ENCODE data around the gene GAN. TPM values are rescaled to one million over a fixed set of nuclear protein-coding genes. Genes with fewer than 3 reads are reported as not detected.

GAN gene
- total and polyA plus RNA-seq, 9 of the 15 experiments (the other 6 are each of a cell fraction or from before 2014, with no cell fraction given): 0.83 to 15.1 (median 5.2) TPM

- Histone ChIP-seq H3K4me1 (replicated peaks in 1 of 2; ENCODE audit: control insufficient read depth in 2 of 2, insufficient read depth in 2 of 2, low read length in 2 of 2) (no peaks in the 10 kb centered on the region), H3K79me2 (ENCODE audit: control insufficient read depth, insufficient read depth, low read length) (no peaks in the 10 kb centered on the region), H4K20me1 (replicated peaks; ENCODE audit: control insufficient read depth, insufficient read depth, low read length) (0 out of 2 replicates have a peak, but pooled peaks cover 3% of the 10 kb centered on the region), H3K27ac (ENCODE audit: extremely low read depth, low read depth, low read length) (no peak overlapping the region), H3K4me3 (no peak overlapping the region), H3K36me3 (ENCODE audit: control insufficient read depth, insufficient read depth, low read length) (peaks cover 74% of the 10 kb centered on the region), H3K9me3 (replicated peaks; ENCODE audit: control insufficient read depth, insufficient read depth, low read depth, low read length) (no peaks in the 10 kb centered on the region), H3K4me2 (ENCODE audit: insufficient read depth, low read length) (no peak overlapping the region), H2AFZ (ENCODE audit: low read depth, low read length) (no peak overlapping the region), H3K27me3 (ENCODE audit: control insufficient read depth in 2 of 2, insufficient read depth in 2 of 2, low read length in 2 of 2) (no peaks in the 10 kb centered on the region), H3K9me1 (ENCODE audit: control insufficient read depth, insufficient read depth, low read length) (no peaks in the 10 kb centered on the region), H3K9ac (ENCODE audit: insufficient read depth in 1 of 2, low read depth in 2 of 2, low read length in 2 of 2) (no peak overlapping the region)
- WGBS (ENCODE audit: insufficient coverage, low coverage, missing lambda C conversion rate): 56% methylated on average over 3 of the region's 3 CpGs
- peak; percentile 26 for TF ChIP-seq RBM25 (IDR thresholded peaks at IDR 0.05; ENCODE audit: low read depth, low read length, severe bottlenecking)
- TF ChIP-seq PYGO2 (tag; IDR thresholded peaks at IDR 0.05): no peak
- DNase-seq (ENCODE audit: extremely low read depth in 1 of 4, low spot score in 3 of 4) (no peak), ATAC-seq (no peak), FAIRE-seq (no peak)
- ChIA-PET CTCF (ENCODE audit: low intra/inter-chr PET ratio) (interaction anchor here (0.7 to 3.4 kb wide), 8 partner anchors 18 to 520 kb away, joined by 3 to 31 read pairs (median 6); no protein-coding TSS in a partner anchor), POLR2A (interaction anchor here (0.6 to 1.0 kb wide), 2 partner anchors 10 to 113 kb away, joined by 3 read pairs; no protein-coding TSS in a partner anchor)
- intact Hi-C loops (cut with micrococcal nuclease) (loop anchor here (1.0 to 10.0 kb wide), 3 partner anchors 358 to 509 kb away; no protein-coding TSS in a partner anchor), in situ Hi-C loops (cut with MboI) (loop anchor here (10.0 kb wide), 1 partner anchor 519 kb away; no protein-coding TSS in a partner anchor)
- no TSS peak for BruUV-seq (replicated peaks)
Measured at GRCh38 chr16:81365731-81366130, 51.0 kb downstream of the GAN start.

- WGBS (ENCODE audit: insufficient coverage, low coverage, missing lambda C conversion rate): 56% methylated on average over 12 of the region's 12 CpGs
- ChIA-PET CTCF (ENCODE audit: low intra/inter-chr PET ratio) (interaction anchor here (0.7 to 3.4 kb wide), 9 partner anchors 18 to 520 kb away, joined by 3 to 31 read pairs (median 6); no protein-coding TSS in a partner anchor), POLR2A (interaction anchor here (0.6 to 1.0 kb wide), 2 partner anchors 11 to 73 kb away, joined by 3 to 4 read pairs; no protein-coding TSS in a partner anchor)
- Histone ChIP-seq H3K9ac (ENCODE audit: insufficient read depth in 1 of 2, low read depth in 2 of 2, low read length in 2 of 2) (no peak overlapping the region), H3K4me3 (no peak overlapping the region), H3K79me2 (ENCODE audit: control insufficient read depth, insufficient read depth, low read length) (no peaks in the 10 kb centered on the region), H2AFZ (ENCODE audit: low read depth, low read length) (no peak overlapping the region), H3K27me3 (ENCODE audit: control insufficient read depth in 2 of 2, insufficient read depth in 2 of 2, low read length in 2 of 2) (no peaks in the 10 kb centered on the region), H4K20me1 (replicated peaks; ENCODE audit: control insufficient read depth, insufficient read depth, low read length) (0 out of 2 replicates have a peak, but pooled peaks cover 3% of the 10 kb centered on the region), H3K4me2 (ENCODE audit: insufficient read depth, low read length) (no peak overlapping the region), H3K27ac (ENCODE audit: extremely low read depth, low read depth, low read length) (no peak overlapping the region), H3K36me3 (ENCODE audit: control insufficient read depth, insufficient read depth, low read length) (peaks cover 77% of the 10 kb centered on the region), H3K4me1 (replicated peaks in 1 of 2; ENCODE audit: control insufficient read depth in 2 of 2, insufficient read depth in 2 of 2, low read length in 2 of 2) (no peaks in the 10 kb centered on the region), H3K9me1 (ENCODE audit: control insufficient read depth, insufficient read depth, low read length) (no peaks in the 10 kb centered on the region), H3K9me3 (replicated peaks; ENCODE audit: control insufficient read depth, insufficient read depth, low read depth, low read length) (no peaks in the 10 kb centered on the region)
- peak; percentile 84 for ATAC-seq
- peak; percentile 52 to 63 (median 60) for DNase-seq (ENCODE audit: extremely low read depth in 1 of 4, low spot score in 3 of 4)
- BruUV-seq (replicated peaks): no TSS peak
- intact Hi-C loops (cut with micrococcal nuclease): loop anchor here (1.0 to 10.0 kb wide), 3 partner anchors 357 to 508 kb away; no protein-coding TSS in a partner anchor
- in situ Hi-C loops (cut with MboI): loop anchor here (10.0 kb wide), 1 partner anchor 518 kb away; no protein-coding TSS in a partner anchor
- FAIRE-seq: peak; percentile 66
- no peak for TF ChIP-seq NFRKB (IDR thresholded peaks at IDR 0.05; ENCODE audit: low read depth)
- TF ChIP-seq ZNF3 (CRISPR knock-in tag; IDR thresholded peaks at IDR 0.05): no peak
- TF ChIP-seq SIX5 (IDR thresholded peaks at IDR 0.05; ENCODE audit: borderline replicate concordance in 1 of 2, insufficient read depth in 1 of 2, low read depth in 1 of 2, low read length in 2 of 2): 0 out of 4 replicates have a peak, but pooled peaks of 1 of the 2 experiments have one; percentile 12
- TF ChIP-seq SP2 (IDR thresholded peaks at IDR 0.05; ENCODE audit: extremely low read depth, low read depth, low read length, poor library complexity, severe bottlenecking): no peak
- no peak for TF ChIP-seq NFIX (CRISPR knock-in tag; IDR thresholded peaks at IDR 0.05; ENCODE audit: low read depth)
- TF ChIP-seq CHAMP1 (IDR thresholded peaks at IDR 0.05): no peak
- TF ChIP-seq POLR3A (IDR thresholded peaks at IDR 0.05; ENCODE audit: borderline replicate concordance, extremely low read depth, insufficient read depth, insufficient read length): no peak
- peak; percentile 70 for TF ChIP-seq C11orf30 (IDR thresholded peaks at IDR 0.05; ENCODE audit: low read depth)
- no peak for TF ChIP-seq TBP (optimal IDR thresholded peaks at IDR 0.05; ENCODE audit: low read depth, low read length)
- TF ChIP-seq MTA1 (IDR thresholded peaks at IDR 0.05; ENCODE audit: borderline replicate concordance): no peak
Measured at GRCh38 chr16:81366316-81366932, 51.7 kb downstream of the GAN start.
